Ishikawa (cell line): ENCODE measurements around the gene ERICH4.

Source experiments
- FOXM1 ChIP-seq: IDR thresholded peaks from 2 replicates; pipeline ENCODE4 v1.6.1; 2012; ENCODE audit warnings: low read depth, borderline replicate concordance
- TAF1 ChIP-seq: IDR thresholded peaks from 2 replicates; pipeline ENCODE4 v1.6.1; 2012; ENCODE audit warnings: low read depth, mild to moderate bottlenecking
- USF1 ChIP-seq: IDR thresholded peaks from 2 replicates; pipeline ENCODE4 v1.6.1; 2012

- TF ChIP-seq USF1 (no peak), TAF1 (no peak), FOXM1 (no peak)
Observed at GRCh38 chr19:41492843-41493242, 49.9 kb downstream of the ERICH4 start.
